ENCODE measurements around the gene PACRG.

DNA sequence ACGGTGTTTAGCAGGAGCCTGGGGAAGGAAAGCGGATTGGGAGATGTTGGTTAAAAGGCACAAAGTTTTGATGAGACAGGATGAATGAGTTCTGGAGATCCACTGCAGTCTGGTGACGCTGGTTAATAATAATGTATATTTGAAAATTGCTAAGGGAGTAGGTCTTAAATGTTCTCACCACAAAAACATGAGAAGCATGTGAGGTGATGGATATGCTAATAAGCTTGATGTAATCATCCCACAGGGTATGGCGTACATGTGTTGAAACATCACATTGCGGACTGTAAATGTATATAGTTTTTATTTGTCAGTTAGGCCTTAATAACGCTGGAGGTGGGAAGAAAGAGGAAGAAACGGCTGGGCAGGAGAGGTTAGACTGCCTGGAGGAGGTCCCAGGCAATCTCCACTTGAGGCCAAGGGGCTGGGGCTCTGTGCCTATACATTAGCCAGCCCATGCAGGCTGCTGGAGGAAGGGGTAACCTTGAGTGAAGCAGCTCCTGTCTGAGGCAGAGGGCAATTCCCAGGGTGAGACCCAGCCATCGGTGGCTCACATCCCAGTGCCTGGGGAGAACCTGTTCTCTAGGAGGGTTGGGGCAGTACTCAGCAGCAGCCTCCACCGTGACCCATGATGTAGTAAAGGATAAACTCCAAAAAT is 498.5 kb downstream of the PACRG start:
- TF ChIP-seq GATA2 (IDR thresholded peaks at IDR 0.05; ENCODE audit: low read depth, low read length) (no peak), GATA3 (IDR thresholded peaks at IDR 0.05; ENCODE audit: low read depth, low read length) (no peak)
